B cell (primary cell): ENCODE results near the gene SART1. TPM values are rescaled to one million over a fixed set of nuclear protein-coding genes. Genes with fewer than 3 reads are reported as not detected.

Experiments
- ATAC-seq: fragments of 200-7000 bp; cut with Tn5 transposase; one replicate; pipeline ENCODE4 v1.10.0; 2021; ENCODE audit warnings: low read depth, mild to moderate bottlenecking, moderate number of reproducible peaks, moderate library complexity
- CTCF ChIA-PET: fragments of 350-600 bp; sonication (Branson Sonifier 250); formaldehyde crosslinking; loops from one replicate; lab custom pipeline; 2021; ENCODE audit warnings: antibody characterized with exemption, inconsistent platforms; lab: Charles Lee
- POLR2A ChIA-PET: fragments of 350-600 bp; sonication (Branson Sonifier 250); formaldehyde crosslinking; loops from one replicate; lab custom pipeline; 2021; ENCODE audit warnings: antibody characterized with exemption; lab: Charles Lee
- DNase-seq: peaks from one replicate; pipeline ENCODE4 v3.0.0; 2013
- H2AFZ ChIP-seq: 2 replicates; pipeline ENCODE4 v1.6.1; 2012; ENCODE audit warnings: mild to moderate bottlenecking, low read depth, low read length; ENCODE audit not compliant: insufficient read depth, poor library complexity, severe bottlenecking
- H3K27ac ChIP-seq, 2 donors: 1 replicate in 1 of 2; 2 replicates in 1 of 2; pipeline ENCODE4 v1.5.1; 2012 to 2013; ENCODE audit warnings: low read length in 2 of 2, mild to moderate bottlenecking in 2 of 2, moderate library complexity in 1 of 2
- H3K27me3 ChIP-seq, 4 experiments: fragments of 200-600 bp in 1 of 4; sonication (generic) in 1 of 4; replicated peaks in 1 of 4; 1 replicate in 2 of 4; 2 replicates in 2 of 4; pipeline versions ENCODE4 v1.6.1 to v1.7.0; 2013 to 2016; ENCODE audit warnings: low read length in 3 of 4, mild to moderate bottlenecking in 2 of 4, mixed read lengths in 1 of 4, moderate library complexity in 1 of 4; ENCODE audit not compliant: insufficient read depth in 4 of 4, control insufficient read depth in 3 of 4; ENCODE audit errors: control extremely low read depth in 1 of 4
- H3K36me3 ChIP-seq, 2 experiments: replicated peaks in 1 of 2; 1 replicate in 1 of 2; 2 replicates in 1 of 2; pipeline versions ENCODE4 v1.6.1 to v1.7.1; 2013; ENCODE audit warnings: low read length in 1 of 2; ENCODE audit not compliant: insufficient read depth in 2 of 2, control insufficient read depth in 1 of 2; ENCODE audit errors: control extremely low read depth in 1 of 2, extremely low read depth in 1 of 2
- H3K4me1 ChIP-seq, 2 donors: fragments of 200-600 bp in 1 of 2; sonication (generic) in 1 of 2; 1 replicate in 1 of 2; 2 replicates in 1 of 2; pipeline versions ENCODE4 v1.5.1 to v1.6.1; 2013 to 2017; ENCODE audit warnings: low read length in 2 of 2; ENCODE audit not compliant: control insufficient read depth in 2 of 2, insufficient read depth in 2 of 2
- H3K4me2 ChIP-seq: replicated peaks from 2 replicates; pipeline ENCODE3; 2012; ENCODE audit warnings: mild to moderate bottlenecking, low read depth, low read length; ENCODE audit not compliant: poor library complexity, severe bottlenecking
- H3K4me3 ChIP-seq, 5 experiments: fragments of 200-600 bp in 1 of 5; sonication (generic) in 1 of 5; 1 replicate in 3 of 5; 2 replicates in 2 of 5; pipeline versions ENCODE4 v1.5.1 to v1.7.0; 2011 to 2016; ENCODE audit warnings: low read length in 4 of 5, mild to moderate bottlenecking in 4 of 5, low read depth in 2 of 5, control low read depth in 1 of 5, moderate library complexity in 1 of 5; ENCODE audit not compliant: insufficient read depth in 1 of 5; ENCODE audit errors: control extremely low read depth in 1 of 5, extremely low read depth in 1 of 5
- H3K79me2 ChIP-seq: fragments of 200-600 bp; sonication (generic); one replicate; pipeline ENCODE4 v1.6.0; 2016; ENCODE audit warnings: low read length; ENCODE audit not compliant: control insufficient read depth, insufficient read depth
- H3K9ac ChIP-seq: fragments of 200-600 bp; sonication (generic); 2 replicates; pipeline ENCODE4 v1.6.1; 2017; ENCODE audit warnings: mild to moderate bottlenecking, low read length, moderate library complexity
- H3K9me3 ChIP-seq, 3 donors: one replicate each; pipeline versions ENCODE4 v1.6.1 to v1.7.1; 2013; ENCODE audit warnings: low read length in 2 of 3; ENCODE audit not compliant: control insufficient read depth in 2 of 3, insufficient read depth in 1 of 3; ENCODE audit errors: control extremely low read depth in 1 of 3
- H4K20me1 ChIP-seq: 2 replicates; pipeline ENCODE4 v1.6.0; 2012; ENCODE audit warnings: mild to moderate bottlenecking, low read length; ENCODE audit not compliant: insufficient read depth, control insufficient read depth, poor library complexity, severe bottlenecking
- H3K27ac Mint-ChIP-seq: one replicate; pipeline ENCODE4 v1.8.0; 2021; ENCODE audit warnings: mixed read lengths
- H3K27me3 Mint-ChIP-seq: one replicate; pipeline ENCODE4 v1.8.0; 2021; ENCODE audit warnings: mixed read lengths
- H3K4me1 Mint-ChIP-seq: one replicate; pipeline ENCODE4 v1.8.0; 2021; ENCODE audit warnings: mixed read lengths
- H3K4me3 Mint-ChIP-seq: one replicate; pipeline ENCODE4 v1.8.0; 2021; ENCODE audit warnings: mixed read lengths
- H3K9me3 Mint-ChIP-seq: one replicate; pipeline ENCODE4 v1.8.0; 2022; ENCODE audit warnings: mixed read lengths; ENCODE audit not compliant: insufficient read depth
- EZH2 ChIP-seq: IDR thresholded peaks from 2 replicates; pipeline ENCODE4 v1.6.1; 2012; ENCODE audit warnings: borderline replicate concordance, low read depth, mild to moderate bottlenecking, moderate library complexity, low read length; ENCODE audit not compliant: insufficient read depth, poor library complexity, severe bottlenecking
- WGBS: methylation state at CpG from one replicate; pipeline ENCODE4 v1.1.5; 2013; ENCODE audit warnings: missing lambda C conversion rate; ENCODE audit not compliant: insufficient coverage; 5-methylcytosine and 5-hydroxymethylcytosine counted together
- intact Hi-C: fragments of 100-400 bp; cut with micrococcal nuclease; formaldehyde crosslinking; loops from one replicate; pipeline ENCODE4 v1.10.0; 2022
- polyA plus RNA-seq: library from polyadenylated mRNA; depleted of rRNA; stranded (reverse); fragments of >200 nt; gene quantifications from 2 replicates; pipeline ENCODE4 v1.2.3, GENCODE V29; 2012
- total RNA-seq, 2 donors: library from RNA; stranded (reverse); fragments of 120-200 nt in 1 of 2; gene quantifications; 1 replicate in 1 of 2; 2 replicates in 1 of 2; pipeline versions ENCODE4 v1.2.3 to v1.2.4, GENCODE V29; 2013 to 2022
- TF ChIP-seq, protein P1 (sequence below): fragments of 200-600 bp; IDR thresholded peaks from one replicate; pipeline ENCODE4 v1.8.0; 2022; ENCODE audit warnings: antibody characterized with exemption, mild to moderate bottlenecking

The SART1 gene
- total and polyA plus RNA-seq, 2 donors (not counting 1 experiment from before 2014, with no cell fraction given): 74.5 to 102 TPM

DNA sequence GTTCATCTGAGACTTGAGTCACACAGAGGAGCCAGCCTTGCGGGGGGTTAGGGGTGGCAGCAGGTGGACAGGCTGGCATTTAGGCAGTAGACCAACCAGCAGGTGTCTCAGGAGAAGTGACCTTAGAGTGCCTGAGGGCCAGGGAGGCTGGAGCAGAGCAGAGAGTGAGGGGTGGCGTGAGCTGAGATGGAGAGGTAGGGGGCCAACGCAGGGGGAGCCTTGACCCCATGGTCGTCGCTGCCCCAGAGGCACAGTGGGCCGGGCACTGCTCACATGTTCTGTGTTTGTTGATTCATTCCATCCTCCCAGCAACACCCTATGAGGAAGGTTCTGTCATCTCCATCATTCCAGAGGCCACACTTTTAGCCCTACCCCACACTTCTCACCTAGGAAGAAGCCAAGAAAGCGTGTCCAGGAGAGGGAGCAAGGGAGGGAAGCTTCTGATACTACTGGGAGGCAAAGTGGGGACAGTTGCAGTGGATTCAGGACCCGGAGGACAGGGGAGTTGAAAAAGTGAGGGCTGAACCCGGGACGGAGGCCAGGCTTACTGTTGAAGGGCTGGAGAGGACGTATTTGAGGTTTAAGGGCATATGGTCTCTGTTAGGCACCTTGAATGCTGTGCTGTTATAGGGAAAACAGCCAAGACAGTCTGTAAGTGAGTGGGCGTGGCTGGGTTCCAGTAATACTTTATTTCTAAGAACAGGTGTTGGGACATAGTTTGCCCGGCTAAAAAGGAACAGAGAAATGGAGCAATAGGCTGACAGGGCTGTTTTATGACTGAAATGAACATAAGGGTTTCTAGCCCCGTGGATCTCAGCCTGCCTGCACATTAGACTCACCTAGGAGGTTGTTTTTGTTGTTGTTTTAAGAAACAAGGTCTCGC lies 7.3 kb downstream of the SART1 start:
- TF ChIP-seq, protein P1, sequence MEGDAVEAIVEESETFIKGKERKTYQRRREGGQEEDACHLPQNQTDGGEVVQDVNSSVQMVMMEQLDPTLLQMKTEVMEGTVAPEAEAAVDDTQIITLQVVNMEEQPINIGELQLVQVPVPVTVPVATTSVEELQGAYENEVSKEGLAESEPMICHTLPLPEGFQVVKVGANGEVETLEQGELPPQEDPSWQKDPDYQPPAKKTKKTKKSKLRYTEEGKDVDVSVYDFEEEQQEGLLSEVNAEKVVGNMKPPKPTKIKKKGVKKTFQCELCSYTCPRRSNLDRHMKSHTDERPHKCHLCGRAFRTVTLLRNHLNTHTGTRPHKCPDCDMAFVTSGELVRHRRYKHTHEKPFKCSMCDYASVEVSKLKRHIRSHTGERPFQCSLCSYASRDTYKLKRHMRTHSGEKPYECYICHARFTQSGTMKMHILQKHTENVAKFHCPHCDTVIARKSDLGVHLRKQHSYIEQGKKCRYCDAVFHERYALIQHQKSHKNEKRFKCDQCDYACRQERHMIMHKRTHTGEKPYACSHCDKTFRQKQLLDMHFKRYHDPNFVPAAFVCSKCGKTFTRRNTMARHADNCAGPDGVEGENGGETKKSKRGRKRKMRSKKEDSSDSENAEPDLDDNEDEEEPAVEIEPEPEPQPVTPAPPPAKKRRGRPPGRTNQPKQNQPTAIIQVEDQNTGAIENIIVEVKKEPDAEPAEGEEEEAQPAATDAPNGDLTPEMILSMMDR: no peak

DNA sequence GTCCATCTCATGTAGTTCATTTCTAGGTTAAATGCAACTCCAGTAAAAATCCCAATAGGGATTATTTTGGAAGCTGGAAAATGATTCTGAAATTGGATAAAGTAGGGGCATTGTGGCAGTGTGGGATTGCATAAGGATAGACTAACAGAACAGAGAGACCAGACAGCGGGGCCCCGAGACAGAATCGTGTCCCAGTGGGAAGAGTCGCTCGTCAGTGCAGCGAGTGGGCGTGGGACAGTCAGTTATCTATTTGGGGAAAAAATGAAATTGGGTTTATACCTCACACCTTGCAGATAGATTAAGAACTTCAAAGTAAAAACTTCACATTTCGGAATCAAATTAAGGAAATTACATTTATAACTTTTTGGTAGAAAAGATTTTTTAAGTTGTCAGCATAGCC lies 10.6 kb downstream of the SART1 start:
- H3K27ac Mint-ChIP-seq: no peak overlapping the region
- Histone ChIP-seq H3K4me1 (no peaks in the 10 kb centered on the region), H3K27ac (no peak overlapping the region), H3K79me2 (peaks cover 2% of the 10 kb centered on the region), H2AFZ (no peak overlapping the region), H4K20me1 (peaks cover 17% of the 10 kb centered on the region), H3K4me2 (no peak overlapping the region), H3K9ac (no peak overlapping the region), H3K27me3 (no peaks in the 10 kb centered on the region), H3K4me3 (no peak overlapping the region), H3K9me3 (no peaks in the 10 kb centered on the region), H3K36me3 (peaks cover 3 to 59% of the 10 kb centered on the region in 2 experiments)
- H3K9me3 Mint-ChIP-seq: no peaks in the 10 kb centered on the region
- peaks cover 2% of the 10 kb centered on the region for H3K4me1 Mint-ChIP-seq
- DNase-seq (no peak), ATAC-seq (no peak)
- ChIA-PET CTCF (interaction anchor here (0.8 to 3.4 kb wide), 5 partner anchors 16 to 87 kb away, joined by 3 to 11 read pairs (median 8); partner anchors contain the start of genes CCDC85B and FIBP), POLR2A (no interaction called here)
- intact Hi-C loops: no loop called here
- 97% methylated on average over 3 of the region's 8 CpGs for WGBS
- no peaks in the 10 kb centered on the region for H3K27me3 Mint-ChIP-seq
- TF ChIP-seq, protein P1: no peak
- TF ChIP-seq EZH2: no peak
- no peak overlapping the region for H3K4me3 Mint-ChIP-seq

More for the DNA sequence above, 7.3 kb downstream of the SART1 start:
- 94% methylated on average over 11 of the region's 15 CpGs for WGBS
- DNase-seq (no peak), ATAC-seq (no peak)
- H3K79me2 ChIP-seq: peaks cover 34% of the 10 kb centered on the region
- H3K9me3 ChIP-seq: no peaks in the 10 kb centered on the region
- H3K4me2 ChIP-seq: no peak overlapping the region
- H3K4me1 Mint-ChIP-seq: peaks cover 9% of the 10 kb centered on the region
- H3K4me3 Mint-ChIP-seq: no peak overlapping the region
- H3K27ac Mint-ChIP-seq: peak overlapping the region; percentile 26
- H3K27me3 Mint-ChIP-seq: no peaks in the 10 kb centered on the region
- H3K4me3 ChIP-seq: no peak overlapping the region
- POLR2A ChIA-PET: no interaction called here
- H3K27ac ChIP-seq: no peak overlapping the region
- CTCF ChIA-PET: interaction anchor here (1.6 kb wide), 2 partner anchors 79 to 84 kb away, joined by 4 read pairs; partner anchors contain the start of gene CCDC85B
- H3K4me1 ChIP-seq: peaks cover 2 to 4% of the 10 kb centered on the region in 2 donors
- H4K20me1 ChIP-seq: peaks cover 45% of the 10 kb centered on the region
- H2AFZ ChIP-seq: no peak overlapping the region
- intact Hi-C loops: no loop called here
- no peak overlapping the region for H3K9ac ChIP-seq
- H3K9me3 Mint-ChIP-seq: no peaks in the 10 kb centered on the region
- no peaks in the 10 kb centered on the region for H3K27me3 ChIP-seq
- H3K36me3 ChIP-seq: peaks cover 10 to 77% of the 10 kb centered on the region in 2 experiments
